ENCODE results near the gene TADA2A.
"Not testable (repeated sequence)": the region's sequence is repeated elsewhere in the genome, so short reads cannot be mapped to it uniquely, and the experiment has no call there.

Gene TADA2A

DNA sequence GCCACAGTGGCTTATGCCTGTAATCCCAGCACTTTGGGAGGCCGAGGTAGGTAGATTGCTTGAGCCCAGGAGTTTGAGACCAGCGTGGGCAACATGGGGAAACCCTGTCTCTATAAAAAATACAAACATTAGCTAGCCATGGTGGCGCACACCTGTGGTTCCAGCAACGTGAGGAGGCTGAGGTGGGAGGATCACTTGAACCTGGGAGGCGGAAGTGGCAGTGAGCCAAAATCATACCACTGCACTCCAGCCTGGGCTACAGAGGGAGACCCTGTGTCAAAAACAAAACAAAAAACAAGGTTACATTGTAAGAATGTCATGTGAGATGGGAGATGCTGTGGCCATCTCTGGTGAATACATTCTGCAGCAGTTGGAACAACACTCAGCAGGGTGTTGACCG lies 96.5 kb downstream of the TADA2A start:
- no peaks in the 10 kb centered on the region for H3K36me3 ChIP-seq (ENCODE audit: control insufficient read depth, insufficient read depth, low read length)
- TF ChIP-seq, protein P1, sequence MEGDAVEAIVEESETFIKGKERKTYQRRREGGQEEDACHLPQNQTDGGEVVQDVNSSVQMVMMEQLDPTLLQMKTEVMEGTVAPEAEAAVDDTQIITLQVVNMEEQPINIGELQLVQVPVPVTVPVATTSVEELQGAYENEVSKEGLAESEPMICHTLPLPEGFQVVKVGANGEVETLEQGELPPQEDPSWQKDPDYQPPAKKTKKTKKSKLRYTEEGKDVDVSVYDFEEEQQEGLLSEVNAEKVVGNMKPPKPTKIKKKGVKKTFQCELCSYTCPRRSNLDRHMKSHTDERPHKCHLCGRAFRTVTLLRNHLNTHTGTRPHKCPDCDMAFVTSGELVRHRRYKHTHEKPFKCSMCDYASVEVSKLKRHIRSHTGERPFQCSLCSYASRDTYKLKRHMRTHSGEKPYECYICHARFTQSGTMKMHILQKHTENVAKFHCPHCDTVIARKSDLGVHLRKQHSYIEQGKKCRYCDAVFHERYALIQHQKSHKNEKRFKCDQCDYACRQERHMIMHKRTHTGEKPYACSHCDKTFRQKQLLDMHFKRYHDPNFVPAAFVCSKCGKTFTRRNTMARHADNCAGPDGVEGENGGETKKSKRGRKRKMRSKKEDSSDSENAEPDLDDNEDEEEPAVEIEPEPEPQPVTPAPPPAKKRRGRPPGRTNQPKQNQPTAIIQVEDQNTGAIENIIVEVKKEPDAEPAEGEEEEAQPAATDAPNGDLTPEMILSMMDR (IDR thresholded peaks at IDR 0.05; ENCODE audit: insufficient read depth, low read length, poor library complexity, severe bottlenecking), result no peak
- DNase-seq (ENCODE audit: extremely low read depth, insufficient read length), result no peak
- no peak overlapping the region for H3K4me3 ChIP-seq (replicated peaks; ENCODE audit: low read depth, low read length)
- H3K27me3 ChIP-seq (replicated peaks; ENCODE audit: control insufficient read depth, insufficient read depth, low read length), result no peaks in the 10 kb centered on the region

DNA sequence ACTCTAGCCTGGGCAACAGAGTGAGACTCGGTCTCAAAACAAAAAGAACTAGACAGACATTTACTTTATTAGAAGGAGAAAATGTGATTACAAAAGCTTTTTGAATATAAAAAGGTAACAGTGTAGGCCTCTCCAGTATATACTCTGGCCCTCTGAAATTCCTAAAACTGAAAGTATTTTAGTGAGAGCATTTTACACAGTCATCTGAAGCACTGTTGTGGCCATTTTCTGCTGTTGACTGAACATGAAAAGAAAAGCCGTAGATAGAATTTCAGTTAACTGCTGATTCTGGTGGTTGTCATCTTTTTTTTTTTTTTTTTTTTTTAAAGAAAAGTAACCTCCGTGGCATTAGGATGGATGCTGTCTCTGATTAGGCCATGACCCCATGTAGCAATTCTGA lies 98.6 kb downstream of the TADA2A start:
- Histone ChIP-seq H3K27me3 (replicated peaks; ENCODE audit: control insufficient read depth, insufficient read depth, low read length) (no peaks in the 10 kb centered on the region), H3K36me3 (ENCODE audit: control insufficient read depth, insufficient read depth, low read length) (no peaks in the 10 kb centered on the region; the same call in 1 of the 2 replicates), H3K4me3 (replicated peaks; ENCODE audit: low read depth, low read length) (no peak overlapping the region)
- DNase-seq (ENCODE audit: extremely low read depth, insufficient read length), result no peak
- TF ChIP-seq, protein P1 (IDR thresholded peaks at IDR 0.05; ENCODE audit: insufficient read depth, low read length, poor library complexity, severe bottlenecking), result no peak

DNA sequence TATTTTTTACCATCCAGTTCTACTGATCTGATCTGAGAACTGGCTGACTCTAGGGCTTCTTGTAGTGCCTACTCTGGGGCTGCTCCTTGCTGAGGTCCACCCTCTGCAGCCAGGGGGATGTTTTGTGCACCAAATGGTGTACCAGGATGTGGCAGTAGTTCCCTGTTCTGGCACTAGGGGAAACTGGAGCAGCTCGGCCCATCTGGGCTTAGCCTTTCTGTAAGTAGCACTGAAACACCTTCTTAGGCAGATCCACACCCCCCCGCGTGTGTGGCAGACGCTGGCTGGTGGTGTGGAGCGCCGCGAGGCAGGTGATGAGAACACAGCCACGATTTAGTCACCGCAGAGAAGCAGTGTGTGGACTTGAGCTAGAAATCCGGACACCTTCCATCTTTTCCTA lies 100.0 kb downstream of the TADA2A start:
- no peak for DNase-seq (ENCODE audit: extremely low read depth, insufficient read length)
- Histone ChIP-seq H3K27me3 (replicated peaks; ENCODE audit: control insufficient read depth, insufficient read depth, low read length) (no peaks in the 10 kb centered on the region), H3K4me3 (replicated peaks; ENCODE audit: low read depth, low read length) (no peak overlapping the region), H3K36me3 (ENCODE audit: control insufficient read depth, insufficient read depth, low read length) (no peaks in the 10 kb centered on the region; the same call in 1 of the 2 replicates)
- TF ChIP-seq, protein P1 (IDR thresholded peaks at IDR 0.05; ENCODE audit: insufficient read depth, low read length, poor library complexity, severe bottlenecking), result peak; percentile 48

DNA sequence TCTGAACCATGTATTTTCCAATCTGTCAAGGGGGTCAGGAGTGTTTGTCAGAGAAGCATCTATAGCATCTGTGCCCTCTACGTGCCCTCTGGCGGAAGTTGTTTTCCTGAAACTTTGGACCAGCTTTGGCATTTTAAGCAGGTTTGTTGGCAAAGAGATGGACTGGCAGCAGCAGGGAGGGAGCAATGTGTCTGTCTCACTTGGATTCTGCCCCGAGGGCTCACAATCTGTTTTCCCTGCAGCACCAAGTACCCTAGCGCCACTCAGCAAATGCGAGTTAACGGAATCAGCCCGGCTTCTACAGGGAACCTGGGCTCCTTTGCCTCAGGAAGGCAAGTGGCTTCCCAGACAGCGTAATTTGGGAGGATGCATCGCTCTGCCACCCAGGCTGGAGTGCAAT lies 100.4 kb downstream of the TADA2A start:
- DNase-seq (ENCODE audit: extremely low read depth, insufficient read length), result no peak
- TF ChIP-seq, protein P1 (IDR thresholded peaks at IDR 0.05; ENCODE audit: insufficient read depth, low read length, poor library complexity, severe bottlenecking), result no peak
- no peaks in the 10 kb centered on the region for H3K27me3 ChIP-seq (replicated peaks; ENCODE audit: control insufficient read depth, insufficient read depth, low read length)

DNA sequence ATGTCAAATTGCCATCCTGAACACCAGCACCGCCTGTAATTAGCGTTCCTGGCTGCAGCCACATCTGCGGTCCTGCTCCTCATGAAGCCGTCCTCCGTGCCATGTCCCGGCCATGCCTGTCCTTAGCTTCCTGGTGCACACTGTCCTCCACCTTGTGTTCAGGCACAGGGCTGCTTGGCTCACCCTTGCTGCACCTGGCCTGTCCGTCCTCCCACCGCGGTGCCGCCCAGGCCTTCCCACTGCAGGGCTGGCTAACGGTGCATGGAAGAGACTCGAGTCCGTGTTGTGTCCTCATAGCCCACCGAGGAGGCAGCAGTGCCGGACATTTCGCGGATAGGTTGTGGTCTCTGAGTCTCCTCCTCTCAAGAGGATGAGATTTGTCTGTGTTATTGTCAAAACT lies 103.4 kb downstream of the TADA2A start:
- DNase-seq (ENCODE audit: extremely low read depth, insufficient read length), result no peak
- TF ChIP-seq, protein P1 (IDR thresholded peaks at IDR 0.05; ENCODE audit: insufficient read depth, low read length, poor library complexity, severe bottlenecking), result no peak
- H3K36me3 ChIP-seq (ENCODE audit: control insufficient read depth, insufficient read depth, low read length), result peaks cover 2% of the 10 kb centered on the region
- no peak overlapping the region for H3K4me3 ChIP-seq (replicated peaks; ENCODE audit: low read depth, low read length)
- H3K27me3 ChIP-seq (replicated peaks; ENCODE audit: control insufficient read depth, insufficient read depth, low read length), result no peaks in the 10 kb centered on the region

More for the DNA sequence above, 100.4 kb downstream of the TADA2A start:
- Histone ChIP-seq H3K36me3 (ENCODE audit: control insufficient read depth, insufficient read depth, low read length) (no peaks in the 10 kb centered on the region; the same call in 1 of the 2 replicates), H3K4me3 (replicated peaks; ENCODE audit: low read depth, low read length) (no peak overlapping the region)

DNA sequence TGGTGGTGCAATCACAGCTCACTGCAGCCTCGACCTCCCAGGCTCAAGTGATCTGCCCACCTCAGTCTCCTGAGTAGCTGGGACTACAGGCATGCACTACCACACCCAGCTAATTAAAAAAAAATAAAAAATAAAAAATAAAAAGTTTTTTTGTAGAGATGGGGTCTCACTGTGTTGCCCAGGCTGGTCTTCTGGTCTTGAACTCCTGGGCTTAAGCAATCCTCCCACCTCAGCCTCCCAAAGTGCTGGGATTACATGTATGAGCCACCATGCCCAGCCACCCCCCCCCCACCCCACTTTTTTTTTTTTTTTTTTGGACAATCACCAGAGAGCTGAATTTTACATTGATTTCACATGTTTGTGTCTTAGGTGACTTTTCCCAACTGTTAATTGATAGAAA lies 105.0 kb downstream of the TADA2A start:
- not testable (repeated sequence) for H3K4me3 ChIP-seq (replicated peaks; ENCODE audit: low read depth, low read length); H3K36me3 ChIP-seq (ENCODE audit: control insufficient read depth, insufficient read depth, low read length); H3K27me3 ChIP-seq (replicated peaks; ENCODE audit: control insufficient read depth, insufficient read depth, low read length); DNase-seq (ENCODE audit: extremely low read depth, insufficient read length)

All from GM06990 (cell line).